ENCODE measurements around the gene PTGES2.
A peak's percentile ranks its signal among the peaks of the same experiment; 100 is the strongest.

PTGES2 gene

GRCh38 chr9:128104171-128104618 lies 23.3 kb downstream of the PTGES2 start:
- Histone ChIP-seq H3K27me3 (ENCODE audit: insufficient read depth, low read length) (no peaks in the 10 kb centered on the region), H3K9ac (ENCODE audit: low read depth, low read length) (no peak overlapping the region), H3K4me3 (ENCODE audit: low read length) (no peak overlapping the region), H3K9me3 (ENCODE audit: insufficient read depth, low read depth, low read length) (no peaks in the 10 kb centered on the region), H3K4me1 (ENCODE audit: insufficient read depth, low read length) (peaks cover 16% of the 10 kb centered on the region), H3K36me3 (ENCODE audit: insufficient read depth, low read length) (peaks cover 65% of the 10 kb centered on the region), H3K27ac (ENCODE audit: low read depth, low read length) (no peak overlapping the region)
- WGBS, result 95% methylated on average over 6 of the region's 6 CpGs

- Histone ChIP-seq H3K9ac (ENCODE audit: low read depth, low read length) (no peak overlapping the region), H3K27me3 (ENCODE audit: insufficient read depth, low read length) (no peaks in the 10 kb centered on the region), H3K27ac (ENCODE audit: low read depth, low read length) (no peak overlapping the region), H3K4me3 (ENCODE audit: low read length) (no peak overlapping the region), H3K9me3 (ENCODE audit: insufficient read depth, low read depth, low read length) (no peaks in the 10 kb centered on the region), H3K4me1 (ENCODE audit: insufficient read depth, low read length) (peaks cover 17% of the 10 kb centered on the region), H3K36me3 (ENCODE audit: insufficient read depth, low read length) (peaks cover 65% of the 10 kb centered on the region)
- 84% methylated on average over 8 of the region's 8 CpGs for WGBS
Measured at GRCh38 chr9:128103589-128103962, 24.0 kb downstream of the PTGES2 start.

GRCh38 chr9:128102861-128103588 lies 24.5 kb downstream of the PTGES2 start:
- H3K9ac ChIP-seq (ENCODE audit: low read depth, low read length), result no peak overlapping the region
- peak overlapping the region; percentile 34; the same call in 1 of the 2 replicates for H3K27ac ChIP-seq (ENCODE audit: low read depth, low read length)
- H3K36me3 ChIP-seq (ENCODE audit: insufficient read depth, low read length), result peaks cover 63% of the 10 kb centered on the region
- no peaks in the 10 kb centered on the region for H3K9me3 ChIP-seq (ENCODE audit: insufficient read depth, low read depth, low read length)
- H3K4me3 ChIP-seq (ENCODE audit: low read length), result no peak overlapping the region
- peaks cover 17% of the 10 kb centered on the region for H3K4me1 ChIP-seq (ENCODE audit: insufficient read depth, low read length)
- WGBS, result 95% methylated on average over 23 of the region's 23 CpGs
- H3K27me3 ChIP-seq (ENCODE audit: insufficient read depth, low read length), result no peaks in the 10 kb centered on the region

GRCh38 chr9:128102196-128102595 lies 25.3 kb downstream of the PTGES2 start:
- Histone ChIP-seq H3K4me1 (ENCODE audit: insufficient read depth, low read length) (peaks cover 24% of the 10 kb centered on the region), H3K4me3 (ENCODE audit: low read length) (no peak overlapping the region), H3K9me3 (ENCODE audit: insufficient read depth, low read depth, low read length) (no peaks in the 10 kb centered on the region), H3K27ac (ENCODE audit: low read depth, low read length) (no peak overlapping the region), H3K9ac (ENCODE audit: low read depth, low read length) (no peak overlapping the region), H3K27me3 (ENCODE audit: insufficient read depth, low read length) (no peaks in the 10 kb centered on the region), H3K36me3 (ENCODE audit: insufficient read depth, low read length) (peaks cover 55% of the 10 kb centered on the region)
- 88% methylated on average over 13 of the region's 13 CpGs for WGBS

- H3K27me3 ChIP-seq (ENCODE audit: insufficient read depth, low read length), result no peaks in the 10 kb centered on the region
- peaks cover 50% of the 10 kb centered on the region for H3K36me3 ChIP-seq (ENCODE audit: insufficient read depth, low read length)
- no peak overlapping the region for H3K27ac ChIP-seq (ENCODE audit: low read depth, low read length)
- H3K4me3 ChIP-seq (ENCODE audit: low read length), result no peak overlapping the region
- H3K9ac ChIP-seq (ENCODE audit: low read depth, low read length), result no peak overlapping the region
- H3K9me3 ChIP-seq (ENCODE audit: insufficient read depth, low read depth, low read length), result no peaks in the 10 kb centered on the region
- 94% methylated on average over 20 of the region's 20 CpGs for WGBS
- peaks cover 24% of the 10 kb centered on the region for H3K4me1 ChIP-seq (ENCODE audit: insufficient read depth, low read length)
Measured at GRCh38 chr9:128101690-128102089, 25.8 kb downstream of the PTGES2 start.

- Histone ChIP-seq H3K36me3 (ENCODE audit: insufficient read depth, low read length) (peaks cover 45% of the 10 kb centered on the region), H3K4me3 (ENCODE audit: low read length) (no peak overlapping the region), H3K9ac (ENCODE audit: low read depth, low read length) (no peak overlapping the region), H3K4me1 (ENCODE audit: insufficient read depth, low read length) (peaks cover 24% of the 10 kb centered on the region), H3K27ac (ENCODE audit: low read depth, low read length) (no peak overlapping the region), H3K27me3 (ENCODE audit: insufficient read depth, low read length) (no peaks in the 10 kb centered on the region), H3K9me3 (ENCODE audit: insufficient read depth, low read depth, low read length) (no peaks in the 10 kb centered on the region)
- WGBS, result 86% methylated on average over 12 of the region's 12 CpGs
Measured at GRCh38 chr9:128101231-128101661, 26.3 kb downstream of the PTGES2 start.

- no peaks in the 10 kb centered on the region for H3K9me3 ChIP-seq (ENCODE audit: insufficient read depth, low read depth, low read length)
- peaks cover 24% of the 10 kb centered on the region for H3K4me1 ChIP-seq (ENCODE audit: insufficient read depth, low read length)
- no peak overlapping the region for H3K27ac ChIP-seq (ENCODE audit: low read depth, low read length)
- WGBS, result 95% methylated on average over 10 of the region's 10 CpGs
- H3K9ac ChIP-seq (ENCODE audit: low read depth, low read length), result no peak overlapping the region; the same call in 1 of the 2 replicates
- no peak overlapping the region for H3K4me3 ChIP-seq (ENCODE audit: low read length)
- H3K36me3 ChIP-seq (ENCODE audit: insufficient read depth, low read length), result peaks cover 39% of the 10 kb centered on the region
- no peaks in the 10 kb centered on the region for H3K27me3 ChIP-seq (ENCODE audit: insufficient read depth, low read length)
Measured at GRCh38 chr9:128100581-128100980, 26.9 kb downstream of the PTGES2 start.

GRCh38 chr9:128099932-128100491 lies 27.5 kb downstream of the PTGES2 start:
- Histone ChIP-seq H3K4me3 (ENCODE audit: low read length) (peak overlapping the region; percentile 66; the same call in 1 of the 2 replicates), H3K27ac (ENCODE audit: low read depth, low read length) (no peak overlapping the region), H3K36me3 (ENCODE audit: insufficient read depth, low read length) (peaks cover 35% of the 10 kb centered on the region), H3K9me3 (ENCODE audit: insufficient read depth, low read depth, low read length) (no peaks in the 10 kb centered on the region), H3K9ac (ENCODE audit: low read depth, low read length) (no peak overlapping the region; the same call in 1 of the 2 replicates), H3K4me1 (ENCODE audit: insufficient read depth, low read length) (peaks cover 24% of the 10 kb centered on the region), H3K27me3 (ENCODE audit: insufficient read depth, low read length) (no peaks in the 10 kb centered on the region)
- 89% methylated on average over 16 of the region's 16 CpGs for WGBS

- 73% methylated on average over 16 of the region's 16 CpGs for WGBS
- peak overlapping the region; percentile 85 for H3K9ac ChIP-seq (ENCODE audit: low read depth, low read length)
- peak overlapping the region; percentile 66 for H3K4me3 ChIP-seq (ENCODE audit: low read length)
Measured at GRCh38 chr9:128099231-128099931, 28.1 kb downstream of the PTGES2 start.

GRCh38 chr9:128098297-128099230 lies 29.0 kb downstream of the PTGES2 start:
- H3K9me3 ChIP-seq (ENCODE audit: insufficient read depth, low read depth, low read length), result no peaks in the 10 kb centered on the region
- H3K4me3 ChIP-seq (ENCODE audit: low read length), result peak overlapping the region; percentile 66
- peaks cover 24% of the 10 kb centered on the region for H3K4me1 ChIP-seq (ENCODE audit: insufficient read depth, low read length)
- peak overlapping the region; percentile 85 for H3K9ac ChIP-seq (ENCODE audit: low read depth, low read length)
- H3K27ac ChIP-seq (ENCODE audit: low read depth, low read length), result peak overlapping the region; percentile 98
- WGBS, result 7% methylated on average over 32 of the region's 32 CpGs
- no peaks in the 10 kb centered on the region for H3K27me3 ChIP-seq (ENCODE audit: insufficient read depth, low read length)
- peaks cover 25% of the 10 kb centered on the region for H3K36me3 ChIP-seq (ENCODE audit: insufficient read depth, low read length)

More at GRCh38 chr9:128099231-128099931, 28.1 kb downstream of the PTGES2 start:
- H3K27ac ChIP-seq (ENCODE audit: low read depth, low read length), result peak overlapping the region; percentile 98
- H3K36me3 ChIP-seq (ENCODE audit: insufficient read depth, low read length), result peaks cover 33% of the 10 kb centered on the region
- no peaks in the 10 kb centered on the region for H3K9me3 ChIP-seq (ENCODE audit: insufficient read depth, low read depth, low read length)
- peaks cover 24% of the 10 kb centered on the region for H3K4me1 ChIP-seq (ENCODE audit: insufficient read depth, low read length)
- H3K27me3 ChIP-seq (ENCODE audit: insufficient read depth, low read length), result no peaks in the 10 kb centered on the region
